ENCODE data around the gene KDM4E. TPM values are rescaled to one million over a fixed set of nuclear protein-coding genes. Genes with fewer than 3 reads are reported as not detected.
"Not testable (repeated sequence)": the region's sequence is repeated elsewhere in the genome, so short reads cannot be mapped to it uniquely, and the experiment has no call there.

KDM4E gene
- total and polyA plus RNA-seq, 4 donors = 0.11 TPM; not detected in 3

DNA sequence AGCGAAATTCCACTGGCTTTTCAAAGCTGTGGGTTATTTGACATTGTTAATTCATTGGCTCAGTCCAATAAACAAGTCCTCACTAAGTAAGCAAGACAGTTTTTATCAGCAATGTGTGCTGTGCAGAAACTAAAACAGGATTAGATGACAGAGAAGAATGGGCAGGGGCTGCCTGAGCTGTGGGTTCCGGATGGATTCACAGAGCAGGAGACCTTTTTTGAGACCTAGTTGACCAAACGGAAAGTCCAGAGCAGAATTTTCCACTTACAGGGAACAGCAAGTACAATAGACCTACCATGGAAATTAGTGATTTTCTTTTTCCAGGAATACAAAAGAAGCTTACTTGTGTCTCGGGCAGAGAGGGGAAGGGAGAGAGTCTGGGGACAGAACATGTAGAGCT is 19.0 kb downstream of the KDM4E start:
- Histone ChIP-seq H3K36me3 (ENCODE audit: control insufficient read depth, insufficient read depth, low read length) (no peaks in the 10 kb centered on the region), H3K27me3 (ENCODE audit: control insufficient read depth, insufficient read depth, low read length) (peaks cover 2% of the 10 kb centered on the region), H3K9me3 (ENCODE audit: control insufficient read depth, insufficient read depth, low read length) (no peaks in the 10 kb centered on the region), H3K4me3 (ENCODE audit: low read depth, low read length) (no peak overlapping the region), H3K4me1 (ENCODE audit: control insufficient read depth, insufficient read depth, low read length) (peaks cover 3% of the 10 kb centered on the region), H3K27ac (ENCODE audit: low read depth, low read length) (no peak overlapping the region)
- no peak for DNase-seq (ENCODE audit: low read depth in 4 of 6, low spot score in 6 of 6)
- WGBS (ENCODE audit: insufficient coverage) = 74% methylated on average over 3 of the region's 4 CpGs

DNA sequence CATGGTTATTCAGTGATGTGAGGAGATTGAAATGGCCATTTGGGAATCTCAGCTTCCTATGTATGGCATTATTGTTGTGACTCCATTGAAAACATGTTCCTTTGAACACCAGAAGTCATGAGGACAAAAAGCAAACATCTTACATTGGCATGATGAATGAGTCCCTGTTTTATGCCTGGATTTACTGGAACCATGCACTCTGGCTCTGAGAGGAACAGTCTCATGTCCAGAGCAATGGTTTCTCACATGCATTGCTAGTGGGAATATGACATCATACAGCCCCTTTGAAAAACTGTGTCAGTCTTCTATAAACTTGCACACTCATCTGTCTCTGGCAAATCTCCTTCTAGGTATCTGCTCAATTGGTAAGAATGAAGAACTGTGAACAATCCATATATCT is 20.8 kb downstream of the KDM4E start:
- Histone ChIP-seq H3K27me3 (ENCODE audit: control insufficient read depth, insufficient read depth, low read length) (peaks cover 2% of the 10 kb centered on the region), H3K9me3 (ENCODE audit: control insufficient read depth, insufficient read depth, low read length) (no peaks in the 10 kb centered on the region), H3K4me1 (ENCODE audit: control insufficient read depth, insufficient read depth, low read length) (peaks cover 3% of the 10 kb centered on the region), H3K4me3 (ENCODE audit: low read depth, low read length) (no peak overlapping the region), H3K27ac (ENCODE audit: low read depth, low read length) (no peak overlapping the region), H3K36me3 (ENCODE audit: control insufficient read depth, insufficient read depth, low read length) (no peaks in the 10 kb centered on the region)
- DNase-seq (ENCODE audit: low read depth in 4 of 6, low spot score in 6 of 6) = no peak

DNA sequence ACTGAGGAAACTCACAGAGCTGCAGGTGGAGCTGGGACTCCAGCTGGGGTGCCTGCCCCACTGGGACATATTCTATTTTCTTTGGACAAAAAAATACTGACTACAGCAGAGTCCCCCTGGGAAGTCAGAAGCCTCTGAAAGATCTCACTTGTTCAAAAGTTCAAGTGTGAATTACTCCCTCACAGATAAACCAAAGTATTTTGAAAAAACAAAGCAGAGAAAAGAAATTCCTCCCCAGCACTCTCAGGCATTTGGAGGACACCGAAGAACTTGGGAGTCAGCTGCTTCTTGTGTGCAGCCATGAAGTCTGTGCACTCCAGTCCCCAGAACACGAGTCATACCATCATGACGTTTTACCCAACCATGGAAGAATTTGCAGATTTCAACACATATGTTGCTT is 24.1 kb downstream of the KDM4E start, which contains the start of gene KDM4F:
KDM4F (plus strand) TSS at position 301 of the 400 bp plus-strand sequence.
- not testable (repeated sequence) for DNase-seq (ENCODE audit: low read depth in 4 of 6, low spot score in 6 of 6); H3K9me3 ChIP-seq (ENCODE audit: control insufficient read depth, insufficient read depth, low read length)
- WGBS (ENCODE audit: insufficient coverage) = no CpG with 5 or more reads among the region's 3 CpGs

DNA sequence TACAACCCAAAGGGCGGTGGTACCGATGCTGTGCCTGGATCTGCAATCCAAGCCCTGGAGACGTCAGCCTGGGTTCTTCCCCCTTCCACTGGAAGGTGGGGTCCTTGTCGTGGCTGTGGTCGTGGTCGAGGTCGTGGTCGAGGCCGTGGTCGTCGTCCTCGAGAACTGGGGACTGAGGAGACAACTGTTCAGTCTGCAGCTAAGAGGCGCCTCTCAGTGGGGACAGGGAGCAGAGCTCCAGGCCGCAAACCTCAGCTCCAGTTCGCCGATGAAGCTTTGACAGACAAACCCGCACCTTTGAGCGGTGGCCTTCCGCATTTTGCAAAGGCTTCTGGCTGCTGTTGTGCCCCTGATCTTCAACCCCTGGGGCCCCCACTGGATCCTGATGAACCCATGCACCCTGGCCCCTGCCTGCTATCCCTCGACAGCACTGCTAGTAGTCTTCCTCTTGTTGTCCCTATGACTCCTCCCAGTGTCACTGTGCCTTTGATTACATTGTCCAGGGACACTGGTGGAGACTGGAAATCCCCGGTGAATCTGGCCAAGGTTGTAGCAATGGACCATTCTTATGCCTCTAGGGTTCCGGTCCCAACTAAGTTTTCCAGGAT is 25.6 kb downstream of the KDM4E start:
- DNase-seq (ENCODE audit: low read depth in 4 of 6, low spot score in 6 of 6) = no peak
- H3K4me3 ChIP-seq (ENCODE audit: low read depth, low read length) = no peak overlapping the region
- no peaks in the 10 kb centered on the region for H3K9me3 ChIP-seq (ENCODE audit: control insufficient read depth, insufficient read depth, low read length)
- 95% methylated on average over 21 of the region's 22 CpGs for WGBS (ENCODE audit: insufficient coverage)
- no peaks in the 10 kb centered on the region for H3K36me3 ChIP-seq (ENCODE audit: control insufficient read depth, insufficient read depth, low read length)
- H3K4me1 ChIP-seq (ENCODE audit: control insufficient read depth, insufficient read depth, low read length) = no peaks in the 10 kb centered on the region
- H3K27ac ChIP-seq (ENCODE audit: low read depth, low read length) = no peak overlapping the region
- no peaks in the 10 kb centered on the region for H3K27me3 ChIP-seq (ENCODE audit: control insufficient read depth, insufficient read depth, low read length)

More for the DNA sequence above, 24.1 kb downstream of the KDM4E start, which contains the start of gene KDM4F:
- not testable (repeated sequence) for H3K36me3 ChIP-seq (ENCODE audit: control insufficient read depth, insufficient read depth, low read length); H3K27ac ChIP-seq (ENCODE audit: low read depth, low read length); H3K4me1 ChIP-seq (ENCODE audit: control insufficient read depth, insufficient read depth, low read length); H3K27me3 ChIP-seq (ENCODE audit: control insufficient read depth, insufficient read depth, low read length); H3K4me3 ChIP-seq (ENCODE audit: low read depth, low read length)

DNA sequence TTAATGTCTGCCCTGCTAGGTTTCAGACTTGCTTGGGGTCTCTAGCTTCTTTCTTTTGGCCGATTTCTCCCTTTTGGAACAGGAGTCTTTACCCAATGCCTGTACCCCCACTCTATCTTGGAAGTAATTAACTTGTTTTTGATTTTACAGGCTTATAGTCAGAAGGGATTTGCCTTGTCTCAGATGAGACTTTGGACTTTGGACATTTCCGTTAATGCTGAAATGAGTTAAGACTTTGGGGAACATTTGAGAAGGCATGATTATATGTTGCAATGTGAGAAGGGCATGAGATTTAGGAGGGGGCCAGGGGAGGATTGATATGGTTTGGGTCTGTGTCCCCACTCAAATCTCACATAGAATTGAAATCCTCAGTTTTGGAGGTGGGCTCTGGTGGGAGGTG is 29.3 kb downstream of the KDM4E start:
- Histone ChIP-seq H3K4me1 (ENCODE audit: control insufficient read depth, insufficient read depth, low read length) (no peaks in the 10 kb centered on the region), H3K9me3 (ENCODE audit: control insufficient read depth, insufficient read depth, low read length) (no peaks in the 10 kb centered on the region), H3K27ac (ENCODE audit: low read depth, low read length) (no peak overlapping the region), H3K36me3 (ENCODE audit: control insufficient read depth, insufficient read depth, low read length) (no peaks in the 10 kb centered on the region), H3K27me3 (ENCODE audit: control insufficient read depth, insufficient read depth, low read length) (no peaks in the 10 kb centered on the region), H3K4me3 (ENCODE audit: low read depth, low read length) (no peak overlapping the region)
- no CpG with 5 or more reads among the region's 2 CpGs for WGBS (ENCODE audit: insufficient coverage)
- DNase-seq (ENCODE audit: low read depth in 4 of 6, low spot score in 6 of 6) = no peak

DNA sequence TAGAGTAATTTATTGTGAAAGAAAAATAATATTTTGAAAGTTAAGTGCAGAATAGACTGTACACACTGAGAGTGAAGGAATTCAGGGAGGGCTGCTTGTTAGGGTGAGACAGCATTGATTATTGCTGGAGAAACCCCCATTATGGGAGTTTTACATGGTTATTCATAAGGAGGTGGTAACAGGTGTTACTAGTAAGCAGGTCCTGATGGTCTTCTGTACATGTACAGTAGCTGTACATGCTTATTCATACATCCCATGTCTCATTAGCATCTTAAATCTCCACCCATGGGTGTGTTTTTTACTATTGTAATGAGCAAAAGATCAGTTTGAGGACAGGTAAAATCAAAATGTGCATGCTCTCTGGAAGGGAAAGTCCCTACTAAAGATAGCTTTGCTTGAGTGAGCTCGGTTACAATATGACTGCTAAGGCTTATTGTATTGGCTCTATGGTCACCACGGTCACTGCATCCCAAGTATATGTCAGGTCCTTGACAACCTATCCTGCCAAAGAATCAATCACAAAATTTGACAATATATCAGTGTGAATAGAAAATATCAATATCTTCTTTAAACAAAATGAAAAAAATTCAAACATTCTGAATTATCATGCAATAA is 30.3 kb downstream of the KDM4E start:
- Histone ChIP-seq H3K27me3 (ENCODE audit: control insufficient read depth, insufficient read depth, low read length) (no peaks in the 10 kb centered on the region), H3K36me3 (ENCODE audit: control insufficient read depth, insufficient read depth, low read length) (no peaks in the 10 kb centered on the region), H3K4me1 (ENCODE audit: control insufficient read depth, insufficient read depth, low read length) (no peaks in the 10 kb centered on the region), H3K9me3 (ENCODE audit: control insufficient read depth, insufficient read depth, low read length) (no peaks in the 10 kb centered on the region), H3K4me3 (ENCODE audit: low read depth, low read length) (no peak overlapping the region), H3K27ac (ENCODE audit: low read depth, low read length) (no peak overlapping the region)
- no peak for DNase-seq (ENCODE audit: low read depth in 4 of 6, low spot score in 6 of 6)
- WGBS (ENCODE audit: insufficient coverage) = no CpG with 5 or more reads among the region's 2 CpGs

DNA sequence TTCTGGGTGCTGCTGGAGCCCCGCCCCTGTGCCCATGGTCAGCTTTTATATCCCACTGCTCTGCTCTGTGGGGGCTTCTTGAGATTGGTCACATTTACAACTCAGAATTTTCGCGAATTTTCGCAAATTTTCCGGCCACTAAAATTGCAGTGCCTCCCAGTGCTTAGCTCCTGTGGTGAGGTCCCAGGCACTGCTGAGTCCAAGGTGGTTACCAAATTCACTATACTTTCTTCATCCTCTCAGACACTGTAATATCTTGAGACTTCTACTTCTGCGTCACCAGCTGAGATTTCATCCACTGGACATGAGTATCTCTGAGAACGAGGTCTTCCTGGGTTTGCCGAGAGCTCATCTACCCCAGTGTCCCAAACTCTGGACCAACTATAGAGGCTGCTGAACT is 32.9 kb downstream of the KDM4E start:
- H3K4me1 ChIP-seq (ENCODE audit: control insufficient read depth, insufficient read depth, low read length) = no peaks in the 10 kb centered on the region

DNA sequence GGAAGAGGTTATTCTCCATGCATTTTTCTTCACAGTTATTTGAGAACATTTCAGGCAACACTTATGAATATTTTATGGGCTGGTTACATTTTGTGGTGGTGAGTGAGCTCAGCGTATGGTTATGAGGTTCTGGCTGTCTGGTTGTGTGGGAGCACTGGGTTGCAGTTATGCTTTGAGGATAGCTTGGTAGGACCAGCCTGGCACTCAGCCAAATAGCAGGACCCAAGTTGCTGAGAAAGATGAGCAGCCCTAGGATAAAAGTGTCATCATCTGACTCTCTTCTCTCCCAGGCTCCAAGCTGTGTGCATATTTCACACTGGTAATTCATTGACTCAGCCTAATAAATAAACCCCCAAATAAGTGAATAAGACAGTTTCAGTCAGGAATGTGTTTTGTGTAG is 33.6 kb downstream of the KDM4E start:
- no peak for DNase-seq (ENCODE audit: low read depth in 4 of 6, low spot score in 6 of 6)
- Histone ChIP-seq H3K36me3 (ENCODE audit: control insufficient read depth, insufficient read depth, low read length) (no peaks in the 10 kb centered on the region), H3K4me3 (ENCODE audit: low read depth, low read length) (no peak overlapping the region), H3K9me3 (ENCODE audit: control insufficient read depth, insufficient read depth, low read length) (no peaks in the 10 kb centered on the region), H3K4me1 (ENCODE audit: control insufficient read depth, insufficient read depth, low read length) (no peaks in the 10 kb centered on the region), H3K27me3 (ENCODE audit: control insufficient read depth, insufficient read depth, low read length) (no peaks in the 10 kb centered on the region), H3K27ac (ENCODE audit: low read depth, low read length) (no peak overlapping the region)
- WGBS (ENCODE audit: insufficient coverage) = 75% methylated on average over 1 of the region's 1 CpG

More for the DNA sequence above, 32.9 kb downstream of the KDM4E start:
- Histone ChIP-seq H3K4me3 (ENCODE audit: low read depth, low read length) (no peak overlapping the region), H3K36me3 (ENCODE audit: control insufficient read depth, insufficient read depth, low read length) (no peaks in the 10 kb centered on the region), H3K27me3 (ENCODE audit: control insufficient read depth, insufficient read depth, low read length) (no peaks in the 10 kb centered on the region), H3K27ac (ENCODE audit: low read depth, low read length) (no peak overlapping the region), H3K9me3 (ENCODE audit: control insufficient read depth, insufficient read depth, low read length) (no peaks in the 10 kb centered on the region)
- DNase-seq (ENCODE audit: low read depth in 4 of 6, low spot score in 6 of 6) = no peak
- WGBS (ENCODE audit: insufficient coverage) = 94% methylated on average over 5 of the region's 8 CpGs

DNA sequence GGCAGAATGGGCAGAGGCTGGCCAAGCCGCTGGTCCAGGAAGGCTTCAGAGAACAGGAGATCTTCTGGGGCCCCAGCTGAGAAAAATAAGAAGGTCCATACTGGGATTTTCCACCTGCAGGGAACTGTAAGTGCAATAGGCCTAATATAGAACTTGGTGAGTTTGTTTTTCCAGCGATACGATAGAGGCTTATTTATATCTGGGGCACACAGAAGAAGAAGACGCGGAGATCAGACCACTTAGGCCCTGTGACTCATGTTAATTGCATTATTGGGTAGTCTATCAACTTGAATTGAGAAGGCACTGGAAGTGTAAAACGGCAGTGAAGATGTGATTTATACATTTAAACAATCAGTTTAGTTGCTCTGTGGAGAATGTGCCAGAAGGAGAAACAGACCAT is 34.0 kb downstream of the KDM4E start:
- H3K27ac ChIP-seq (ENCODE audit: low read depth, low read length) = no peak overlapping the region
- no peak overlapping the region for H3K4me3 ChIP-seq (ENCODE audit: low read depth, low read length)
- no peaks in the 10 kb centered on the region for H3K27me3 ChIP-seq (ENCODE audit: control insufficient read depth, insufficient read depth, low read length)
- no peaks in the 10 kb centered on the region for H3K36me3 ChIP-seq (ENCODE audit: control insufficient read depth, insufficient read depth, low read length)
- WGBS (ENCODE audit: insufficient coverage) = 74% methylated on average over 5 of the region's 6 CpGs
- no peaks in the 10 kb centered on the region for H3K9me3 ChIP-seq (ENCODE audit: control insufficient read depth, insufficient read depth, low read length)
- DNase-seq (ENCODE audit: low read depth in 4 of 6, low spot score in 6 of 6) = no peak
- H3K4me1 ChIP-seq (ENCODE audit: control insufficient read depth, insufficient read depth, low read length) = no peaks in the 10 kb centered on the region

DNA sequence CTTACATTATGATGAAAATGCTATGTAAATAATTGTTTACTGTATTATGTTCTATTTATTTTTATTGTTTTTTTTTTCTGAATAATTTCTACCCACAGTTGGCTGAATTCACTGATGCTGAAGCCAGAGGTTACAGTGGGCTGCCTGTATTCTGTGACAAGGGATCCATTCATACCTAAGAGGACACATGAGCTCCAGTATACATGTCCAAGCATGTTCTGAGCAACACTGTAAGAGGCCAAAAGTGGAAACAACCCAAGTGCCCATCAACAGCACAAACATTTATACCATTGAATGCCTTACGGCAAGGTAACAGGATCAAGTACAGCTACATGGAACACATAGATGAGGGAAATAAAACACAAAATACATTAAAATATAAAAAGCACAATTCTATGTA is 40.3 kb downstream of the KDM4E start:
- Histone ChIP-seq H3K4me3 (ENCODE audit: low read depth, low read length) (no peak overlapping the region), H3K27me3 (ENCODE audit: control insufficient read depth, insufficient read depth, low read length) (no peaks in the 10 kb centered on the region), H3K36me3 (ENCODE audit: control insufficient read depth, insufficient read depth, low read length) (no peaks in the 10 kb centered on the region), H3K4me1 (ENCODE audit: control insufficient read depth, insufficient read depth, low read length) (peaks cover 5% of the 10 kb centered on the region), H3K27ac (ENCODE audit: low read depth, low read length) (no peak overlapping the region), H3K9me3 (ENCODE audit: control insufficient read depth, insufficient read depth, low read length) (no peaks in the 10 kb centered on the region)
- no CpG with 5 or more reads among the region's 1 CpG for WGBS (ENCODE audit: insufficient coverage)
- peak in 2 of 6 donors; percentile 12 to 27 for DNase-seq (ENCODE audit: low read depth in 4 of 6, low spot score in 6 of 6)

Data from spinal cord (tissue), 10 donors.